IPS-20b (cell line): ENCODE measurements around the gene GRM7.

ENCODE experiments used
- H3K27ac ChIP-seq: one replicate; pipeline ENCODE4 v1.5.1; 2013; ENCODE audit warnings: low read length
- H3K27me3 ChIP-seq: 2 replicates; pipeline ENCODE4 v1.6.1; 2013; ENCODE audit warnings: mild to moderate bottlenecking, low read length, inconsistent platforms; ENCODE audit not compliant: insufficient read depth
- H3K36me3 ChIP-seq: 2 replicates; pipeline ENCODE4 v1.6.1; 2013; ENCODE audit warnings: low read depth, mild to moderate bottlenecking, inconsistent platforms, low read length, moderate library complexity; ENCODE audit not compliant: insufficient read depth
- H3K4me1 ChIP-seq: 2 replicates; pipeline ENCODE4 v1.6.1; 2013; ENCODE audit warnings: mild to moderate bottlenecking, control low read depth, inconsistent platforms, low read length, moderate library complexity; ENCODE audit not compliant: insufficient read depth
- H3K4me3 ChIP-seq: 2 replicates; pipeline ENCODE4 v1.5.1; 2013; ENCODE audit warnings: mild to moderate bottlenecking, low read length, inconsistent platforms
- H3K9ac ChIP-seq: 2 replicates; pipeline ENCODE4 v1.6.1; 2013; ENCODE audit warnings: low read depth, mild to moderate bottlenecking, inconsistent platforms, low read length, moderate library complexity
- H3K9me3 ChIP-seq: 2 replicates; pipeline ENCODE4 v1.6.1; 2013; ENCODE audit warnings: mild to moderate bottlenecking, low read depth, low read length, inconsistent platforms; ENCODE audit not compliant: insufficient read depth

The GRM7 gene

GRCh38 chr3:7789324-7789723, 928.4 kb downstream of the GRM7 start:
- no peaks in the 10 kb centered on the region for H3K36me3 ChIP-seq
- H3K9me3 ChIP-seq: no peaks in the 10 kb centered on the region; the same call in 1 of the 2 replicates
- peak overlapping the region; percentile 19; the same call in 1 of the 2 replicates for H3K9ac ChIP-seq
- H3K4me1 ChIP-seq: peaks cover 31% of the 10 kb centered on the region; the same call in 1 of the 2 replicates
- H3K27me3 ChIP-seq: no peaks in the 10 kb centered on the region
- peak overlapping the region; percentile 22 for H3K4me3 ChIP-seq
- H3K27ac ChIP-seq: peak overlapping the region; percentile 10

- Histone ChIP-seq H3K4me3 (no peak overlapping the region), H3K27me3 (no peaks in the 10 kb centered on the region), H3K4me1 (peaks cover 31% of the 10 kb centered on the region; the same call in 1 of the 2 replicates), H3K36me3 (no peaks in the 10 kb centered on the region), H3K9ac (no peak overlapping the region), H3K9me3 (no peaks in the 10 kb centered on the region; the same call in 1 of the 2 replicates), H3K27ac (no peak overlapping the region)
These were observed 929.2 kb downstream of the GRM7 start for GRCh38 chr3:7790141-7790540.
